Activated T-cell treated with anti-CD3 and anti-CD28 coated beads, Interleukin-2, amount 50 U/mL, for 72 hours (primary cell): Measurements from ENCODE around the gene MBOAT1. TPM values are rescaled to one million over a fixed set of nuclear protein-coding genes. Genes with fewer than 3 reads are reported as not detected.
"Not testable (repeated sequence)": the region's sequence is repeated elsewhere in the genome, so short reads cannot be mapped to it uniquely, and the experiment has no call there.

ENCODE experiments used
- ATAC-seq, 2 donors: fragments of 150-1000 bp; cut with Tn5 transposase; replicated peaks in 1 of 2; 2 replicates each; pipeline ENCODE4 v1.10.0; 2021; ENCODE audit warnings: moderate library complexity in 2 of 2, mild to moderate bottlenecking in 1 of 2
- DNase-seq, 2 donors: peaks; one replicate each; pipeline ENCODE4 v3.0.0; 2021 to 2022; ENCODE audit warnings: mixed read lengths in 1 of 2
- H3K27ac Mint-ChIP-seq: one replicate; pipeline ENCODE4 v1.8.0; 2022; ENCODE audit warnings: mild to moderate bottlenecking, moderate library complexity, mixed read lengths
- H3K27me3 Mint-ChIP-seq: one replicate; pipeline ENCODE4 v1.8.0; 2022; ENCODE audit warnings: low read depth, mixed read lengths
- H3K36me3 Mint-ChIP-seq, 2 donors: one replicate each; pipeline ENCODE4 v1.8.0; 2022; ENCODE audit warnings: mixed read lengths in 2 of 2, mild to moderate bottlenecking in 1 of 2; ENCODE audit not compliant: insufficient read depth in 2 of 2
- H3K4me1 Mint-ChIP-seq: one replicate; pipeline ENCODE4 v1.8.0; 2022; ENCODE audit warnings: low read depth, mixed read lengths
- H3K4me3 Mint-ChIP-seq, 2 donors: one replicate each; pipeline ENCODE4 v1.8.0; 2022; ENCODE audit warnings: mild to moderate bottlenecking in 2 of 2, mixed read lengths in 2 of 2, moderate library complexity in 2 of 2
- H3K9me3 Mint-ChIP-seq, 2 donors: one replicate each; pipeline ENCODE4 v1.8.0; 2022; ENCODE audit warnings: mixed read lengths in 2 of 2
- total RNA-seq, 2 donors: library from RNA; stranded (reverse); gene quantifications; one replicate each; pipeline ENCODE4 v1.2.3, GENCODE V29; 2022

MBOAT1 gene
- total RNA-seq, 2 donors from 2014 or later: 11.2 to 12.3 TPM

- H3K9me3 Mint-ChIP-seq: peaks cover 6 to 7% of the 10 kb centered on the region in 2 donors
- H3K4me1 Mint-ChIP-seq: no peaks in the 10 kb centered on the region
- H3K27me3 Mint-ChIP-seq: no peaks in the 10 kb centered on the region
- H3K4me3 Mint-ChIP-seq: no peak overlapping the region
- no peak for DNase-seq
- no peak overlapping the region for H3K27ac Mint-ChIP-seq
- ATAC-seq: no peak
- peaks cover 8 to 13% of the 10 kb centered on the region in 2 donors for H3K36me3 Mint-ChIP-seq
These were observed 64.8 kb downstream of the MBOAT1 start for GRCh38 chr6:20147469-20147868.

GRCh38 chr6:20146831-20147230 lies 65.4 kb downstream of the MBOAT1 start:
- H3K4me1 Mint-ChIP-seq, H3K4me3 Mint-ChIP-seq, H3K9me3 Mint-ChIP-seq, H3K27ac Mint-ChIP-seq, DNase-seq, ATAC-seq, H3K27me3 Mint-ChIP-seq: not testable (repeated sequence)
- H3K36me3 Mint-ChIP-seq: peaks cover 8 to 13% of the 10 kb centered on the region in 2 donors

- Mint-ChIP-seq H3K4me3 (no peak overlapping the region), H3K27ac (no peak overlapping the region), H3K27me3 (no peaks in the 10 kb centered on the region), H3K9me3 (peaks cover 6 to 7% of the 10 kb centered on the region in 2 donors), H3K36me3 (peaks cover 6 to 11% of the 10 kb centered on the region in 2 donors), H3K4me1 (no peaks in the 10 kb centered on the region)
- ATAC-seq: no peak
- no peak for DNase-seq
These were observed 66.0 kb downstream of the MBOAT1 start for GRCh38 chr6:20146291-20146690.

GRCh38 chr6:20142866-20143265 lies 69.4 kb downstream of the MBOAT1 start:
- DNase-seq (no peak), ATAC-seq (no peak)
- H3K27ac Mint-ChIP-seq: no peak overlapping the region
- H3K9me3 Mint-ChIP-seq: peaks cover 6 to 7% of the 10 kb centered on the region in 2 donors
- H3K36me3 Mint-ChIP-seq: peaks cover 6 to 9% of the 10 kb centered on the region in 2 donors
- H3K27me3 Mint-ChIP-seq: no peaks in the 10 kb centered on the region
- no peaks in the 10 kb centered on the region for H3K4me1 Mint-ChIP-seq
- H3K4me3 Mint-ChIP-seq: no peak overlapping the region

GRCh38 chr6:20141931-20142330 lies 70.3 kb downstream of the MBOAT1 start:
- H3K9me3 Mint-ChIP-seq: peaks cover 4 to 5% of the 10 kb centered on the region in 2 donors
- H3K27ac Mint-ChIP-seq: no peak overlapping the region
- no peaks in the 10 kb centered on the region for H3K27me3 Mint-ChIP-seq
- no peaks in the 10 kb centered on the region for H3K4me1 Mint-ChIP-seq
- no peak overlapping the region for H3K4me3 Mint-ChIP-seq
- no peak for ATAC-seq
- peaks cover 4 to 5% of the 10 kb centered on the region in 2 donors for H3K36me3 Mint-ChIP-seq
- DNase-seq: no peak

GRCh38 chr6:20139127-20139963 lies 72.9 kb downstream of the MBOAT1 start:
- not testable (repeated sequence) for H3K4me1 Mint-ChIP-seq, H3K4me3 Mint-ChIP-seq, ATAC-seq, H3K27ac Mint-ChIP-seq, H3K9me3 Mint-ChIP-seq, H3K36me3 Mint-ChIP-seq, DNase-seq, H3K27me3 Mint-ChIP-seq

- Mint-ChIP-seq H3K4me3 (no peak overlapping the region), H3K9me3 (no peaks in the 10 kb centered on the region), H3K36me3 (no peaks in the 10 kb centered on the region), H3K4me1 (no peaks in the 10 kb centered on the region), H3K27me3 (no peaks in the 10 kb centered on the region), H3K27ac (no peak overlapping the region)
- DNase-seq (no peak), ATAC-seq (no peak)
These were observed 74.4 kb downstream of the MBOAT1 start for GRCh38 chr6:20137837-20138236.

- Mint-ChIP-seq H3K36me3 (no peaks in the 10 kb centered on the region), H3K9me3 (no peaks in the 10 kb centered on the region)
- no peak for ATAC-seq
These were observed 75.0 kb downstream of the MBOAT1 start for GRCh38 chr6:20137240-20137639.

GRCh38 chr6:20135677-20136268 lies 76.5 kb downstream of the MBOAT1 start:
- H3K27me3 Mint-ChIP-seq: no peaks in the 10 kb centered on the region
- ATAC-seq (no peak), DNase-seq (no peak)
- no peak overlapping the region for H3K27ac Mint-ChIP-seq
- H3K9me3 Mint-ChIP-seq: no peaks in the 10 kb centered on the region
- no peak overlapping the region for H3K4me3 Mint-ChIP-seq
- H3K36me3 Mint-ChIP-seq: peaks cover 0 to 2% of the 10 kb centered on the region in 2 donors
- no peaks in the 10 kb centered on the region for H3K4me1 Mint-ChIP-seq

More at GRCh38 chr6:20137240-20137639, 75.0 kb downstream of the MBOAT1 start:
- Mint-ChIP-seq H3K27ac (no peak overlapping the region), H3K27me3 (no peaks in the 10 kb centered on the region), H3K4me1 (no peaks in the 10 kb centered on the region), H3K4me3 (no peak overlapping the region)
- DNase-seq: no peak

GRCh38 chr6:20134613-20135012 lies 77.7 kb downstream of the MBOAT1 start:
- Mint-ChIP-seq H3K27ac (no peak overlapping the region), H3K4me3 (no peak overlapping the region), H3K9me3 (no peaks in the 10 kb centered on the region), H3K36me3 (peaks cover 0 to 2% of the 10 kb centered on the region in 2 donors), H3K27me3 (no peaks in the 10 kb centered on the region), H3K4me1 (no peaks in the 10 kb centered on the region)
- DNase-seq: no peak
- no peak for ATAC-seq

GRCh38 chr6:20129290-20130088 lies 82.8 kb downstream of the MBOAT1 start:
- H3K9me3 Mint-ChIP-seq: no peaks in the 10 kb centered on the region
- H3K27me3 Mint-ChIP-seq: no peaks in the 10 kb centered on the region
- DNase-seq: no peak
- ATAC-seq: no peak
- H3K27ac Mint-ChIP-seq: no peak overlapping the region
- no peak overlapping the region for H3K4me3 Mint-ChIP-seq
- peaks cover 0 to 2% of the 10 kb centered on the region in 2 donors for H3K36me3 Mint-ChIP-seq
- H3K4me1 Mint-ChIP-seq: peaks cover 5% of the 10 kb centered on the region

- H3K4me1 Mint-ChIP-seq: peaks cover 5% of the 10 kb centered on the region
- H3K36me3 Mint-ChIP-seq: peaks cover 0 to 2% of the 10 kb centered on the region in 2 donors
- DNase-seq (no peak), ATAC-seq (no peak)
- H3K27ac Mint-ChIP-seq: no peak overlapping the region
- no peaks in the 10 kb centered on the region for H3K9me3 Mint-ChIP-seq
- H3K27me3 Mint-ChIP-seq: no peaks in the 10 kb centered on the region
- no peak overlapping the region for H3K4me3 Mint-ChIP-seq
These were observed 84.3 kb downstream of the MBOAT1 start for GRCh38 chr6:20128018-20128417.
